ENCODE results near the gene HDC. TPM values are rescaled to one million over a fixed set of nuclear protein-coding genes. Genes with fewer than 3 reads are reported as not detected.
A peak's percentile ranks its signal among the peaks of the same experiment; 100 is the strongest.

HDC gene
- polyA plus RNA-seq, 1 donor: 0.28 TPM

GRCh38 chr15:50209809-50210208 lies 55.7 kb downstream of the HDC start:
- peaks cover 8% of the 10 kb centered on the region for H3K4me1 ChIP-seq (ENCODE audit: control insufficient read depth, insufficient read depth, low read length)
- no peak overlapping the region for H3K4me3 ChIP-seq (ENCODE audit: low read length)
- no peak for DNase-seq
- no peaks in the 10 kb centered on the region for H3K9me3 ChIP-seq (ENCODE audit: control insufficient read depth, low read depth, low read length)
- no peak overlapping the region for H3K27ac ChIP-seq (ENCODE audit: low read length)
- H3K27me3 ChIP-seq (ENCODE audit: control insufficient read depth, insufficient read depth, low read length): no peaks in the 10 kb centered on the region
- H3K36me3 ChIP-seq (ENCODE audit: control insufficient read depth, insufficient read depth, low read length): peaks cover 36% of the 10 kb centered on the region
- no CpG with 5 or more reads among the region's 4 CpGs for WGBS (ENCODE audit: insufficient coverage, low lambda C conversion rate)

GRCh38 chr15:50206020-50206419 lies 59.5 kb downstream of the HDC start:
- Histone ChIP-seq H3K4me3 (ENCODE audit: low read length) (no peak overlapping the region), H3K27ac (ENCODE audit: low read length) (no peak overlapping the region), H3K4me1 (ENCODE audit: control insufficient read depth, insufficient read depth, low read length) (peaks cover 8% of the 10 kb centered on the region), H3K9me3 (ENCODE audit: control insufficient read depth, low read depth, low read length) (no peaks in the 10 kb centered on the region), H3K27me3 (ENCODE audit: control insufficient read depth, insufficient read depth, low read length) (no peaks in the 10 kb centered on the region), H3K36me3 (ENCODE audit: control insufficient read depth, insufficient read depth, low read length) (peaks cover 53% of the 10 kb centered on the region)
- DNase-seq: no peak
- WGBS (ENCODE audit: insufficient coverage, low lambda C conversion rate): no CpG with 5 or more reads among the region's 5 CpGs

- Histone ChIP-seq H3K36me3 (ENCODE audit: control insufficient read depth, insufficient read depth, low read length) (peaks cover 42% of the 10 kb centered on the region), H3K27ac (ENCODE audit: low read length) (no peak overlapping the region), H3K27me3 (ENCODE audit: control insufficient read depth, insufficient read depth, low read length) (no peaks in the 10 kb centered on the region), H3K9me3 (ENCODE audit: control insufficient read depth, low read depth, low read length) (no peaks in the 10 kb centered on the region), H3K4me1 (ENCODE audit: control insufficient read depth, insufficient read depth, low read length) (no peaks in the 10 kb centered on the region), H3K4me3 (ENCODE audit: low read length) (no peak overlapping the region)
- DNase-seq: no peak
Measured at GRCh38 chr15:50202003-50202402, 63.5 kb downstream of the HDC start.

- Histone ChIP-seq H3K27ac (ENCODE audit: low read length) (no peak overlapping the region), H3K4me1 (ENCODE audit: control insufficient read depth, insufficient read depth, low read length) (peaks cover 22% of the 10 kb centered on the region), H3K36me3 (ENCODE audit: control insufficient read depth, insufficient read depth, low read length) (peaks cover 1% of the 10 kb centered on the region), H3K4me3 (ENCODE audit: low read length) (no peak overlapping the region), H3K27me3 (ENCODE audit: control insufficient read depth, insufficient read depth, low read length) (no peaks in the 10 kb centered on the region), H3K9me3 (ENCODE audit: control insufficient read depth, low read depth, low read length) (no peaks in the 10 kb centered on the region)
- WGBS (ENCODE audit: insufficient coverage, low lambda C conversion rate): no CpG with 5 or more reads among the region's 6 CpGs
- DNase-seq: peak in 1 of 2 donors; percentile 52
Measured at GRCh38 chr15:50192926-50193620, 72.5 kb downstream of the HDC start.

GRCh38 chr15:50192164-50192563 lies 73.4 kb downstream of the HDC start:
- peaks cover 25% of the 10 kb centered on the region for H3K4me1 ChIP-seq (ENCODE audit: control insufficient read depth, insufficient read depth, low read length)
- no peaks in the 10 kb centered on the region for H3K9me3 ChIP-seq (ENCODE audit: control insufficient read depth, low read depth, low read length)
- no peak overlapping the region for H3K4me3 ChIP-seq (ENCODE audit: low read length)
- H3K27ac ChIP-seq (ENCODE audit: low read length): no peak overlapping the region
- H3K36me3 ChIP-seq (ENCODE audit: control insufficient read depth, insufficient read depth, low read length): no peaks in the 10 kb centered on the region
- no CpG with 5 or more reads among the region's 1 CpG for WGBS (ENCODE audit: insufficient coverage, low lambda C conversion rate)
- H3K27me3 ChIP-seq (ENCODE audit: control insufficient read depth, insufficient read depth, low read length): no peaks in the 10 kb centered on the region
- no peak for DNase-seq

Other genes starting within 250 kb of the HDC start
- gene ATP8B4, start 146.5 kb downstream of the HDC start, polyA plus RNA-seq: 4.4 TPM
- 29.6 TPM for gene SLC27A2, start 83.5 kb downstream of the HDC start, polyA plus RNA-seq
- 16.9 TPM for gene GABPB1, start 89.5 kb upstream of the HDC start, polyA plus RNA-seq
- 59.9 TPM for gene USP8, start 158.7 kb upstream of the HDC start, polyA plus RNA-seq